ENCODE data around the gene PJA2. TPM values are rescaled to one million over a fixed set of nuclear protein-coding genes. Genes with fewer than 3 reads are reported as not detected.

Gene PJA2
- total RNA-seq, 1 donor from 2014 or later = 78.2 TPM

GRCh38 chr5:109413458-109413857 lies 3.7 kb upstream of the PJA2 start:
- Mint-ChIP-seq H3K27me3 (ENCODE audit: unreplicated experiment) (peaks cover 8% of the 10 kb centered on the region), H3K36me3 (ENCODE audit: low read depth, unreplicated experiment) (no peaks in the 10 kb centered on the region), H3K4me1 (ENCODE audit: unreplicated experiment) (peaks cover 5% of the 10 kb centered on the region), H3K9me3 (ENCODE audit: unreplicated experiment) (no peaks in the 10 kb centered on the region), H3K4me3 (ENCODE audit: unreplicated experiment) (no peak overlapping the region), H3K27ac (ENCODE audit: unreplicated experiment) (no peak overlapping the region)
- no peak for TF ChIP-seq CTCF (IDR thresholded peaks at IDR 0.05; ENCODE audit: unreplicated experiment)
- DNase-seq (ENCODE audit: low spot score) = no peak

- Mint-ChIP-seq H3K4me3 (ENCODE audit: unreplicated experiment) (no peak overlapping the region), H3K27me3 (ENCODE audit: unreplicated experiment) (peaks cover 8% of the 10 kb centered on the region), H3K4me1 (ENCODE audit: unreplicated experiment) (peaks cover 5% of the 10 kb centered on the region), H3K36me3 (ENCODE audit: low read depth, unreplicated experiment) (no peaks in the 10 kb centered on the region), H3K27ac (ENCODE audit: unreplicated experiment) (no peak overlapping the region), H3K9me3 (ENCODE audit: unreplicated experiment) (no peaks in the 10 kb centered on the region)
- no peak for DNase-seq (ENCODE audit: low spot score)
- no peak for TF ChIP-seq CTCF (IDR thresholded peaks at IDR 0.05; ENCODE audit: unreplicated experiment)
Measured at GRCh38 chr5:109412981-109413402, 3.2 kb upstream of the PJA2 start.

GRCh38 chr5:109411627-109412026 lies 1.9 kb upstream of the PJA2 start:
- Mint-ChIP-seq H3K9me3 (ENCODE audit: unreplicated experiment) (no peaks in the 10 kb centered on the region), H3K36me3 (ENCODE audit: low read depth, unreplicated experiment) (no peaks in the 10 kb centered on the region), H3K4me1 (ENCODE audit: unreplicated experiment) (peaks cover 11% of the 10 kb centered on the region), H3K27me3 (ENCODE audit: unreplicated experiment) (peaks cover 8% of the 10 kb centered on the region), H3K4me3 (ENCODE audit: unreplicated experiment) (no peak overlapping the region), H3K27ac (ENCODE audit: unreplicated experiment) (no peak overlapping the region)
- TF ChIP-seq CTCF (IDR thresholded peaks at IDR 0.05; ENCODE audit: unreplicated experiment) = no peak
- DNase-seq (ENCODE audit: low spot score) = no peak

- Mint-ChIP-seq H3K36me3 (ENCODE audit: low read depth, unreplicated experiment) (no peaks in the 10 kb centered on the region), H3K4me1 (ENCODE audit: unreplicated experiment) (peaks cover 12% of the 10 kb centered on the region), H3K9me3 (ENCODE audit: unreplicated experiment) (no peaks in the 10 kb centered on the region), H3K27me3 (ENCODE audit: unreplicated experiment) (peaks cover 8% of the 10 kb centered on the region), H3K27ac (ENCODE audit: unreplicated experiment) (peak overlapping the region; percentile 98), H3K4me3 (ENCODE audit: unreplicated experiment) (peak overlapping the region; percentile 100)
- no peak for DNase-seq (ENCODE audit: low spot score)
- TF ChIP-seq CTCF (IDR thresholded peaks at IDR 0.05; ENCODE audit: unreplicated experiment) = no peak
Measured at GRCh38 chr5:109411149-109411514, 1.4 kb upstream of the PJA2 start.

- H3K4me1 Mint-ChIP-seq (ENCODE audit: unreplicated experiment) = peaks cover 12% of the 10 kb centered on the region
- DNase-seq (ENCODE audit: low spot score) = peak; percentile 65
- no peaks in the 10 kb centered on the region for H3K9me3 Mint-ChIP-seq (ENCODE audit: unreplicated experiment)
- H3K27me3 Mint-ChIP-seq (ENCODE audit: unreplicated experiment) = peaks cover 8% of the 10 kb centered on the region
- peak overlapping the region; percentile 98 for H3K27ac Mint-ChIP-seq (ENCODE audit: unreplicated experiment)
- no peak for TF ChIP-seq CTCF (IDR thresholded peaks at IDR 0.05; ENCODE audit: unreplicated experiment)
- H3K4me3 Mint-ChIP-seq (ENCODE audit: unreplicated experiment) = peak overlapping the region; percentile 100
- no peaks in the 10 kb centered on the region for H3K36me3 Mint-ChIP-seq (ENCODE audit: low read depth, unreplicated experiment)
Measured at GRCh38 chr5:109410389-109411148, 795 bp upstream of the PJA2 start.

All from endothelial cell (in vitro differentiated cells).